ACC112 (cell line): ENCODE data around the gene ELOVL1.

Source experiments
- H2AFZ ChIP-seq: fragments of 200-600 bp; sonication (generic); one replicate; pipeline ENCODE4 v1.6.0; 2017; ENCODE audit warnings: antibody characterized with exemption, low read length; ENCODE audit not compliant: unreplicated experiment
- H3K27ac ChIP-seq: fragments of 200-600 bp; sonication (generic); 2 replicates; pipeline ENCODE4 v1.5.1; 2014; ENCODE audit warnings: low read depth, mild to moderate bottlenecking, antibody characterized with exemption, low read length, moderate library complexity
- H3K27me3 ChIP-seq: fragments of 200-600 bp; sonication (generic); 2 replicates; pipeline ENCODE4 v1.6.1; 2014; ENCODE audit warnings: mild to moderate bottlenecking, antibody characterized with exemption, low read length, moderate library complexity, mixed read lengths; ENCODE audit not compliant: insufficient read depth
- H3K36me3 ChIP-seq: fragments of 200-600 bp; sonication (generic); 2 replicates; pipeline ENCODE4 v1.6.1; 2016; ENCODE audit warnings: mild to moderate bottlenecking, antibody characterized with exemption, low read length, moderate library complexity, mixed read lengths; ENCODE audit not compliant: insufficient read depth
- H3K4me1 ChIP-seq: fragments of 200-600 bp; sonication (generic); one replicate; pipeline ENCODE4 v1.6.1; 2016; ENCODE audit warnings: low read length, mixed read lengths; ENCODE audit not compliant: insufficient read depth, unreplicated experiment, control insufficient read depth
- H3K4me3 ChIP-seq: fragments of 200-600 bp; sonication (generic); 2 replicates; pipeline ENCODE4 v1.5.1; 2014; ENCODE audit warnings: mild to moderate bottlenecking, low read depth, low read length
- H3K79me2 ChIP-seq: fragments of 200-600 bp; sonication (generic); one replicate; pipeline ENCODE4 v1.6.0; 2016; ENCODE audit warnings: low read length; ENCODE audit not compliant: control insufficient read depth, unreplicated experiment, insufficient read depth

Gene ELOVL1

GRCh38 chr1:43315481-43315880, 52.3 kb downstream of the ELOVL1 start:
- no peak overlapping the region for H3K27ac ChIP-seq
- no peaks in the 10 kb centered on the region for H3K36me3 ChIP-seq
- H3K27me3 ChIP-seq = no peaks in the 10 kb centered on the region
- no peak overlapping the region for H2AFZ ChIP-seq
- H3K4me1 ChIP-seq = no peaks in the 10 kb centered on the region
- no peak overlapping the region for H3K4me3 ChIP-seq
- H3K79me2 ChIP-seq = no peaks in the 10 kb centered on the region

- H3K36me3 ChIP-seq = no peaks in the 10 kb centered on the region
- H3K4me3 ChIP-seq = no peak overlapping the region
- no peak overlapping the region for H2AFZ ChIP-seq
- H3K79me2 ChIP-seq = no peaks in the 10 kb centered on the region
- H3K27me3 ChIP-seq = no peaks in the 10 kb centered on the region
- H3K4me1 ChIP-seq = no peaks in the 10 kb centered on the region
- no peak overlapping the region for H3K27ac ChIP-seq
Observed at GRCh38 chr1:43314233-43314632, 53.6 kb downstream of the ELOVL1 start.

GRCh38 chr1:43313771-43314170, 54.0 kb downstream of the ELOVL1 start:
- no peak overlapping the region for H3K27ac ChIP-seq
- H3K36me3 ChIP-seq = no peaks in the 10 kb centered on the region
- H3K4me3 ChIP-seq = no peak overlapping the region

More at GRCh38 chr1:43313771-43314170, 54.0 kb downstream of the ELOVL1 start:
- H3K27me3 ChIP-seq = no peaks in the 10 kb centered on the region
- no peaks in the 10 kb centered on the region for H3K79me2 ChIP-seq
- H3K4me1 ChIP-seq = no peaks in the 10 kb centered on the region
- no peak overlapping the region for H2AFZ ChIP-seq
